SIG-M5 treated with dmso at 0.1 percent for 504 hours (cell line): ENCODE measurements around the gene GPR183.

ENCODE experiments used
- DNase-seq: peaks from one replicate; lab custom pipeline; 2025; ENCODE audit not compliant: unreplicated experiment; lab: John Stamatoyannopoulos, UW

GPR183 gene, protein sequence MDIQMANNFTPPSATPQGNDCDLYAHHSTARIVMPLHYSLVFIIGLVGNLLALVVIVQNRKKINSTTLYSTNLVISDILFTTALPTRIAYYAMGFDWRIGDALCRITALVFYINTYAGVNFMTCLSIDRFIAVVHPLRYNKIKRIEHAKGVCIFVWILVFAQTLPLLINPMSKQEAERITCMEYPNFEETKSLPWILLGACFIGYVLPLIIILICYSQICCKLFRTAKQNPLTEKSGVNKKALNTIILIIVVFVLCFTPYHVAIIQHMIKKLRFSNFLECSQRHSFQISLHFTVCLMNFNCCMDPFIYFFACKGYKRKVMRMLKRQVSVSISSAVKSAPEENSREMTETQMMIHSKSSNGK

DNA sequence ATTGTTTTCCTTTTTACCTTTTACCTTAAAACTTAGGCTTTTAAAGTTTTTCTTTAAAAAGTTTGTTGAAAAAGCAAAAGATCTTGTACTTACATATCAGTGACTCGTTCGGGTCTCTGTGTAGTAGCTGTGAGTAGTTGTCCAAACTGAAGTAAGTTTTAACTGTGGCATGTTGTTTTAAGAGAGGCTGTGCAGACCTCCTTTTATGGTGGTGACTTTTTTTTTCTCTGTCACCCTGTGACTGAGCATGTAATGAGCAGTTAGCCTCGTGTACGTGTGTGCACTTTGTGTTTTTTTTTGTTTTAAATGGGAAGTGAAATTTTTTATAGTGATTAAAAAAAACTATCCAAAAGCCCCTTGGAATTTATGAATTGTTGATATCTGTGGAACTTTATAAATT is at the start of gene GPR183:
Gene GPR183 (minus strand): TSS at position 153 of the 400 bp plus-strand sequence. CDS start 11,254 bp downstream, outside the sequence.
- DNase-seq = peak; percentile 70

DNA sequence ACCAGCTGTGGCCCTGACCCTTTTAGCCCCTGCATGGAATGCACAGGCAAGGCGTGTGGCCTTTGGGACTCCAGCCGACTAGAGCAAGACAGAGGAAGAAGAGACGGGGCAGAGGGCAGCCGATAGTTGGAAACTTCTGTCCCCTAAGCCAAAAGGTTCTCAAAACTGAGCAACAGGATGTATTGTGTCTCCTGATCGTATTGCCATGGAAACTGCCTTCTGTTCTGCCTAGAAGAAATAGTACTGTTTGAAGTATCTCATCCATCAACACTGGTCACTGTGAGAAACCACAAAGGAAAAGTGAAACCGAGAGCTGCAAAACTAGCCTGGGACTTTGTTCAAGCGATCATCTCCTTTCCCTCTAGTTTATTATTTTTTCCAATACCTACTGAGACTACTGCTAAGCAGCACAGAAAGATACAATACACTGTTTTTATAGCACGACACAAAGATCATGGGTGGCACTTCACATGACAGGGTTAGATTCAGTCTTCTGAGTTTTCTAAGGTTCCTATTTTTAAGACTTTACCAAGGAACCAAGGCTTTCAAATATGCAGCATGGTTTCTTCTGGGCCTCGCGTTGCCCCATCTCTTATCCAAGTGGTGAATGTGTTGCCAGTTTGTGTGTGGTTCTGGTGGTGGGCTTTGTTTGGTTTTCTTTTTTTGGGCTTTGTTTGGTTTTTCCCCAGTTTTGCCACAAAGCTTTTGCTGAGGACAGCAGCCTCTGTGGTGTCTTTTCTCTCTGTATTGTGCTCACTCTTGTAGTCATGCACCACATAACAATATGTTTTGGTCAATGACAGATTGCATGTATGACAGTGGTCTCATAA is 49.3 kb upstream of the GPR183 start:
- peak; percentile 6 for DNase-seq

DNA sequence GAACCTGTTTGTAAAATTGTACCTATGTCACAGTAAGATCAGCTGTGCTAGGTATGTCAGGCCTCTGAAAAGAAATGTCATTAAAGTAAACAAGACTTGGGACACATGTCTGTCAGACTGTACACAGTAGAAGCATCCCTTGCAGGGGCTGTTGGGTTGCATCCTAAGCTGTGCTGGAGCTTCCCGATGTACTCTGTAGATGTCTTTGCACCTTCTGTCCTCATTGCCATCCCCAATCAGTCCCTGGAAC is 48.7 kb upstream of the GPR183 start:
- no peak for DNase-seq

DNA sequence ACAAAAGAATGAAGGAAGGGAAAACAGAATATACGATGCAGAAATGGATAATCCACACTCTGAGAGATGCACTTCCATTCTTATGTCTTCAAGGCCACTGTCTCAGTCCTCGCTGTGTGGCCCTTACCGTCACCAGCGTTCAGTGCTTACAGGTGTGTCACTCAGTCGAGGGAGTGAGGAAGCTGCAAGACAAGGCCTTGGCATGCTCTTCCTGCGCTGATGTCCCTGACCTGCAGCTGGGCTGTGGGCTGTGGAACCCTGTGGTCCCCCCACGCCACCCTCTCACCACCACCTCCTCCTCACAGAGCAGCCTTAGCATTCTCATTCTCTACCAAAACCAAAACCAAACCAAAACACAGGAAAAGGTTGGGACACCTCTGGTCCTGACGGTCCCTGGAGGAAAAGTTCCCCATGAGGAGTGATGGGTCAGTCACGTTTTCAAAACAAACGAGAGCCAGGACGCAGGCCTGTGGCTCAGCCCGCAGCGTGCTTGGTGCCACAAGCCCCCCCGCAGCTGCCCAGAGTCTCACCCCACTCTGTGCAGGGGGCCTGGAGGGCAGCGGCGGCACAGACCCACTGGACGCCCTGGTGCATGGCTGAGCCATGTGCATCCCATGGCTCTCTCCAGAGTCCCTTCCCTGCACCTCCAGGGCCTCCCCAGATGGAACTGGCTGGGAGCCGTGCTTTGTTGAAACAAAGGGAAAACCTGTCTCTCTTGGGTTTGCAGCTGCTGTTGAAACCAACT is 48.2 kb upstream of the GPR183 start:
- no peak for DNase-seq

DNA sequence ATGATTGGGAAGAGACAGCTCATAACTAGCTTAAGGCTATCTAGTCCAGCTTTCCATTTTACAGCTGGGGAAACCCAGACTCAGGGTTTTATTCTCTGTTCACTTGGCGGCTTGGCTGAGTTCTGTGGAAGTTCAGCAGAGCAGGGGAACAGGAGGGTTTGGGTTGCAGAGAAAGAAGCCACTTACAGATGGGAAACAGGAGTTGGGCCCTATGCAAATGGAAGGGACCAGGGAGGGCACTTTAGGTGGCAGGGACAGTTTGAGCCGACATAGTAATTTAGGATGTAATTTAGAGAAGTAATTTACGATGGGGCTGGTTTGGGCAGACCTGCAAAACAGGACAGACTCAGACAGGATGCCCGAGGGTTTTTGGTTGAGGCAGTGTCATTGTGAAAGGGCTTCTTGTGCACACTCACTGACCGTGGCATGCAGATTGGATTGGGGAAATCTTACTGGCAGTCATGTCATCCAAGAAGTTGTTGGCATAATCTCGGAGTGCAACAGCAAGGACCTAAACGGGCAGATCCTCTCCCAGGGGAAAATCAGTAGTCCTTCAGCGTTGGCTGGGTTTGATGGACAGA is 47.3 kb upstream of the GPR183 start:
- peak; percentile 15 for DNase-seq

DNA sequence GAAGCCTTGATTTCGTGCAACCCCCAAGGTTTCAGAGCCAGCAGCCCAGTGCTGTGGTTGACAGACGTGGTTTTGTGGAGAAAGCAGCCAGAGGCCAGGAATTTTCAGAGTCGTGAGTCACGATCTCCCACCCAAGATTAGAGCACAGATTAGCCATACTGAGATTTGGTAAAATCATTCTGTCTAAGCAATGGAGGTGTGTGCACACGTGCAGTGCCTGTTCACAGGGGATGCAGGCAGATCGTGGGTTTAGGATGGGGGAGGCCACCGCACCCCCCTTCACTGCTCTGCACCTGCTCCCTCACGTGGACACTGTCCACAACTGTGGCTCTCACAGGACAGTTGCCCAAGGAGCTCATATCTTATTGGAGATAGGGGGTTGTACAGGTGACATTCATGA is 46.6 kb upstream of the GPR183 start:
- DNase-seq = no peak

DNA sequence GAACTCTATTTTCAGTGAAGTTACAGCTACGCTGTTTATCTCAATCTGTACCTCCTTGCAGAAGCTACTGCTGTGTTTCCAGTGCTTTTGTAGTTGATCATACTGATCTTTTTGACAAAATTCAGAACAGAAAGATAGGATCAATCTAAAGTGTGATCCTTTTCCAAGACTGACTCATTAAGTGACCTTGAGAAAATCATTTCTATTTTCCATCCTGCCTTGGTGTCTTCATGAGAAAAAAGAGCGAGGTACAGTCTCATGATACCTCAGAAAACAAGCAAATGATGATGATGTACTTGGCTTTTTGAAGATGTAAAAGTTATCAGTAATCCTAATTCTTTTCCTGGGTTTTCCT is 46.0 kb upstream of the GPR183 start:
- DNase-seq = no peak

DNA sequence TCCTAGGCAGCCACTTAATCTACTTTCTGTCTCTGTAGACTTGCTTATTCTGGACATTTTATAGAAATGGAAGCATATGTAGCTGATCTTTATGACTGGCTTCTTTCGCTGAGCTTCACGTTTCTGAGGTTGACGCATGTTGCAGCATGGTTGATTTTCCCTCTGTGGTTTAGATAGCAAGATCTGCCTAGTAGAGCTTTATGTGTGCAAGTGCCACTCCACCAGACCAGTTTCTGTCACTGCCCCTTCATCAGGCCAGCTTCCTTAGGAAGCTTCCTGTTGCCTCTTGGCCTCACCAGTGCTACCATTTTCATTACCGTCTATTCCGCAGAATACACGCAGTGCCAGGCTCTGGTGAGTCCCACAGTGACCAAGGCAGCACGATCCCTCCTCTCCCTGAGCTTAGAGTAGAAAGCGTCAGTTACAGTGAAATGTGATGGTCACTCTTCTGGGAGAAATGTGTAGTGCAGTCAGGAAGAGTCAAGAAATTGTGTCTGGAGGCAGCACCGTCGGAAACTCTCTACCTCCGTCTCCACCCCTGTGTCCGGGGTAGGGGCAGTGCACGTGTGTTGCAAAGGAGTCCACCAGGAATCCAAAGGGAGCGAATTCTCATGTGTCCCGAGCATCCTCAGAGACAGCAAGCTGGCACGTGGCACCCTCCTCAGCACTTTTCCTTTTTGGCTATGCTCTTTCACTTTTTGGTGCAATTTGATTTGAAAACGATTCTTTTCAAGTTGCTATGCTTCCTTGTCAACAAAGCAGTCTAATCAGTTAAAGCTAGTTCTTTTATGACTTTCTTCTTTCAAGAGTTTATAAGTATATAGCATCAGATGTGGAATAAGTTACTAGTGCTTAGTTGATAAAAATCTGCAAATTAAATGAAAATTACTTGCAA is 45.4 kb upstream of the GPR183 start:
- DNase-seq = no peak

DNA sequence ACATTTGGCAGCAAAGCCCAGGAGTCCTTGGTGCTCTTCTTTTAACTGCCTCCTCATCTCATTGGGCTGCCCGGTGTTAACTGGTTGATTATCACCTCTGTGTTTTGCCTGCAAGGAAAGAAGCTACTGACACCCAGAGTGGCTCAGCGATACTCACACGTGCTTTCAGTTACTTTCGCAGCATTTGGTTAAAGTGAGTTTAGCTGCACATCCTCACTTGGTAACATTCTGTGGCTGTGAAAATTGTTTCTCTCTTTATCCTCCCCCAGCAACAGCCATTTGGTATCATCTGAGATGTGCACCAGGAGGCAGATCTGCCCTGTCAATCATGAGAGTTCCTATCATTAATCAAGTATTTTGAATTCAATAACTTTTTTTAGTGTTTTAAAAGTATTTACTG is 44.6 kb upstream of the GPR183 start:
- DNase-seq = no peak

DNA sequence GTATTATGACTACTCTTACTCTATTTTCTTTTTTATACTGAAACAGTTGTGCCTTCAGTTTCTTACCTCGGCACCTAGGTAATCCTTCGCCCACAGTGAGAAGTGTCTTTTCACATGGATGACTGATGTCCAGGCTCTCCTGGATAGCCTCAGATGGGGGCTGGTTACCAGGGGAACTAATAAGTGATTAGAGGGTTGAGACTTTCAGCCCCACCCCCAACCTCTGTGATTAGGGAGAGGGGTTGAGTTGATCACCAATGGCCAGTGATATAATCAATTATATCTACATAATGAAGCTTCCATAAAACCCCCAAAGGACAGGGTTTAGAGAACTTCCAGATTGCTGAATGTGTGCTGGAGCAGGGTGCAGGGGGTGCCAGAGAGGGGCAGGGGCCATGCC is 43.0 kb upstream of the GPR183 start:
- no peak for DNase-seq

DNA sequence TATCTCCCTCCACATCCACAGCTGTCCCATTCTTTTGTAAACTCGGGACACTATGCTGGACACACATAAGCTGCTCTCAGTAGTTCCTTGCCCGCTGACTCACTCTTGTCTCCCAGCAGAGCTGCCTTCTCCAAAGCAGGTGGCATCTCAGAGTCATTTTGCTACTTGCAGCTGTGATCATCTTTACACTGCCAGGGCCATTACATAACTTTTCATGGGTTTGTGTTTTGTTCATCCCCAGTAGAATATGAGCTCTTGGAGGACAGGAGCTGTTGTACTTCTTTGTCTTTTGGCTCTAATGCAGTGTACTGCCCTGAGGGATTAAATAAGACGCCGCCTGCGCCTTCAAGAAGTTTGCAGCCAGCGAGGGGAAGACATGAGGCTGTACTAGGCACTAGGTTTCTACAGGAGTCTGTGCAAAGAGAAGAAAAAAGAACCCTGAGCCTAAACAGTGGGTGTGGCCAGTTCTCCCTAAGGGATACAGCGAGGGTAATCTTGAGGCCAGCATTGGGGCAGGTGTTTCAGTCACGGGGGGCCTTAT is 40.8 kb upstream of the GPR183 start:
- DNase-seq = no peak

DNA sequence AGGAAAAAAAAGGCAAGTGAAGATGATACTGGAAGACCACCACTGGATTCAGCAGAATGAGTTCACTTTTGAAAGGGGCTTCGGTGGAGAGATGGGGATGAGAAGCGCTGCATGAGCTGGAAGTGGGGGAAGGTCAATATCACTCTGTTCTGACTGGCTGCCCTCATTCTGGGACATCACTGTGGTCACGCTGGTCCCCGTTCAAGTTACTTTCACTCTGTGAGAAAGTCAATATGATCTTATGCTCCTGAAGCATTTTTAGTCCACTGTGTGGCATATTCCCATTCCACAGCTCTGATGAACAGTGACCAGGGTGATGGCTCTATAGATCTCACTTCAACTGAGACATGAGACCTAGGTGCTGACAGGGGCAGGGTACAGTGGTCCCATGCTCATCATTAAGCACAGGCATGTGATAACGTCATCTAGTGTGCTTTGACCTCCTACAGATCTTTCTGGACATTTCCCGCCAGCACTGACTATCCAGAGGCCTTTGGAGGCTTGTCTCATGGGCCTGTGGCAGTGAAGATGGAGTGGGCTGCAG is 40.2 kb upstream of the GPR183 start:
- DNase-seq = no peak

DNA sequence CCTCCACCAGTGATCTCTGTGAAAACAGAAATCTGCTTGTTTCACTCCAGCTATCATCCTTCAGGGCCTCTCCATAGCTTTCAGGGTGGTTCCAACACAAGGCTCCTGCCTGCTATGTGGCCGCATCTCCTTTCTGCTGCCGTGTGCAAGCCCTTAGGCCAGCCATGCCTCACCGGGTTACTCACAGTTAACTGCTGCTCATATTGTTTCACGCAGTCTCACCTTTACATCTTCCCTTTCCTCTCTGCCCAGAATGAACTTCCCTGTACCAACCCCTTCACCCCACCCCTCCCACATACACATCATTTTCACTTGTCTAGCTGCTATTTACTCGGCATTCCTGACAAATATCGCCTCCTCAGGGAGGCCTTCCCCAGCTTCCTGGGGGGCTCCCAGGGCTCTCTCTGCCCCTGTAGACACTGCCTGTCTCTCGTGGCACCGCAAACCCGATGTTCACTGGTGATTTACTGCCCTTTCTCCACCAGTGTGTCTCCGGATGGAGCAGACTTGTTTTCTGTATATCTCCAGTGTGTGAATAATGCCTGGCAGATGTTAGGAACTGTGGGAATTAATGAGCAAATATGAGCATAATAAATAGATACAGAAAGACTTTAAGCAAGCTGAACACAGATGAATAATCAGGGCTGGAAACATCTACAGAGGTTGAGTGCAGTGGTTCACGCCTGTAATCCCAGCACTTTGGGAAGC is 39.3 kb upstream of the GPR183 start:
- DNase-seq = no peak

DNA sequence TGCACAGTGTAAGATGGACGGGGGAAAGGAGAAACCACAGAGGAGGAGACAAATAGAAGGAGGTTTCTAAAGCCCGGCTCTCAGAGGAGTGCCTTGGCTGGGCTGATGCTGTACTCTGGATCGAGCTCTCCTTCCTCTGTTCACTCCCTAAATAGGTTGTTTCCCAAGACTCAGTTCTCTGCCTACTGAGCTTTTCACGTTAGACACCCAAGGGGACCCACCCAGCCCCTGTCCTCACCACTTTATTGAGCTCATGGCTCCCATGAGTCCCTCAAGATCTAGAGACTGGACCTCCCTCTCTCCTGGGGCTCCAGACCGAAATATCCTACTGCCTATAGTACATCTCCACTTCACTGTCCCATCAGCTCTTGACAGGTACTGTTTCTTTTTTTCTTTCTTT is 38.1 kb upstream of the GPR183 start:
- DNase-seq = no peak

DNA sequence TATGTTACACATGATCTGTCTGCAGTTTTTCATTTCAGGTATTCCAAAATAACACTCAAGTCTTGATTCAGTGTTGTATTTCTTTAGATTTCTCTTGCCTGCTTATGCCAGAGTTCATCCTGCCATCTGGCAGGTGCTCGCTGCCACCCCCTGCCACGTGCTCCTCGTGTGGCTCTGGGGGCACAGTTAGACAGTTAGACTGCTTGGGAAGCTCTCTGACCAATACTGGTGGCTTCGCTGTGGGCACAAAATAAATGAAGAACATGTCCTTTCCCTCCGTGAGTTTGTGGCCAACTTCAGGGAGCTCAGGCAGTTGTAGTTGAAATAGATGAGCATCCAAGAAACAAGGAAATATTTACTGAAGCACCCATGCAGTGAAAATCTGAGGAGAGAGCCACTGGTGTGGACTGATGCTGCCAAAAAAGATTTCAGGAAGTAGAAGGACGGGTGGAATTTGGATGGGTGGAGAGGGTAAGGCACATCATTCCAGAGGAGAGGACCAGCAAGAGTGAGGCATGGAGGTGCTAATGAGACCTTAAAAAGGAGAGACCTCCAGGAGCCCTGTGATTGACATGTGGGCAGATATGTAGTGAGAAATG is 37.5 kb upstream of the GPR183 start:
- no peak for DNase-seq

DNA sequence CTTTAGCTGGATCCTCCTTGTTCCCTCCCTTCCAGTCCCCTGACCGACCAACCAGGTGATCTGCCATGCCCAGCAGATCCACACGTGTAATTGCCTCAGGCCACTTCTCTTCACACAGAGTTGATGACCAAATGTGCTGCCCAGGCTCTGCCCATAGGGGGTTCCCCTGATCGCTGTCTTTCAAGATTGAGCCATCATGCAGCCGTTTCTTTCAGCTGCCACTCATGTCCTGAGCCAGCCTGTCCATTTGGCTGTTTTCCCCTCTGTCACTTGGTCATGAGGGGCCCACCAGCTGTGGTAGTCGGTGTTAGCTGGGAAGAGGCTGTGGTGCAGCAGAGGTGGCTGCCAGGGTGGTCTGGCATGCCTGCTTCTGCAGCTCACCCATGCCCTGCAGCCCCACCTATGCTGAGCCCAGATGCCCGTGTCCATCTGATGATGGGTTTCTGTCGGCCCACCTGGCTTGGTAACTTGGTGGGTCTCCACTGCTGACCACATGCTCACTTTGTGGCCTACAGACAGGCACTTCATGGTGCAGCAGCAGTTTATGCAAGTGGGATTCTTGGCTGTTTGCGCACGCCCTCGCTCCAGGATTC is 35.6 kb upstream of the GPR183 start:
- DNase-seq = no peak

DNA sequence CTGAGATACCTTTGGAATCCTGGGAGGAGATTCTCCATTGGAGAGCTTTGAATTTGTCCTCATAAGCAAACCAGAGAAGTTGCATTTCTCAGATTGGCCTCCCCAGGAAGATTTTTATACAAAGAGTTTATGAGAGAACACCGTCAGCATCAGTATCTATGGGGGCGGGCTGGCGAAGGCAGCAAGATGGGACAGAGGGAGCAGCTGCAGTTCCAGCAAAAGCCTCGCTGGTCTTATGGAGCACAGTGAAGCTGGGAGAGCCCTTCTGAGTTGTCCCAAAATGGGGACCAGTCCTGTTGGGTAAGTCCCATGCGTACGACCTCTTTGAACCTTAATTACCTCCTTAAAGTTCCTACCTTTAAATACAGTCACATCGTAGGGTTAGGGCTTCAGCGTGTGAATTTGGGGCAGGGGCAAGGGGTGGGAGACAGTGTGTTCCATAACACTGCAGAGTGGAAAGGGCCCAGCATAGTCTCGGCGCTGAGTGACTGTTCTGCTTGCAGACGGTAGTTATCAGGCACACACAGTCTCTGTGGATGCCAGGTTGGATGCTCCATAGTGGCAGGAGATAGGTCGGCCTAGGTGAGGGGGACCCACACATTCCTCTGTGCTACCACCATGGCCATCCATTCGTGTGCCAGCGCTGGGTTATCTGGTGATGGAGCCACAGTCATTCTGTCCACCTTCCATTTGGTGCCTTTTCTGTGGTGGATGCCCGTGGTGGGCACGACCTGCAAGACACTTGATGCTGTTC is 34.9 kb upstream of the GPR183 start:
- no peak for DNase-seq

DNA sequence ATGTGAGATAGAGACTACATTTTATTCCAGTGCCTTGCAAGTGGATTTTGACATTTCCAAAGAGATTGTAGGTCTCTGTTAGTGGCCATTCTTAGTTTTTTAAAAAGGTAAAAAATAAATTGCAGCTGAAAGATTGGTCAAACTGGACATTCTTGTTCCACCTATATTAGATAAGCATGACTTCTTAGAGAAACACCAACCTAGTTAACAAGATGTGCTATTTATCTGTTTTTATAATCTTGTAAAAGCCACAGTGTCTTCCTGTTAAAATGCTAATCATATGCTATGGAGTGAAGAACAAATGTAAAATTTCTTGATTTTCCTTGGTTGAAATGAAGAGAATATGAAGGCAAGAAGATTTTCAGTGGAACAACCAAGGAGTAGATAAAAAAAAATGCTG is 33.4 kb upstream of the GPR183 start:
- no peak for DNase-seq
